Fibroblast of the aortic adventitia (primary cell): ENCODE results near the gene GLB1L. TPM values are rescaled to one million over a fixed set of nuclear protein-coding genes. Genes with fewer than 3 reads are reported as not detected.

Experiments
- DNase-seq: peaks from one replicate; pipeline ENCODE4 v3.0.0-alpha.2; 2010; ENCODE audit warnings: low read depth
- H3K4me3 ChIP-seq: 2 replicates; pipeline ENCODE4 v1.5.1; 2011; ENCODE audit warnings: low read depth, mild to moderate bottlenecking, control low read depth, low read length, moderate library complexity
- CTCF ChIP-seq: IDR thresholded peaks from 2 replicates; pipeline ENCODE4 v1.5.1; 2011; ENCODE audit warnings: mild to moderate bottlenecking, low read length, control low read depth, inconsistent platforms; ENCODE audit not compliant: insufficient read depth
- total RNA-seq: library from RNA; depleted of rRNA; stranded (reverse); fragments of >200 nt; gene quantifications from 2 replicates; pipeline ENCODE4 v1.2.3, GENCODE V29; 2012; ENCODE audit warnings: low replicate concordance

Gene GLB1L
- total RNA-seq, 1 donor, result 10.5 TPM

GRCh38 chr2:219223831-219224610 is 21.2 kb downstream of the GLB1L start:
- no peak for DNase-seq
- no peak for TF ChIP-seq CTCF
- no peak overlapping the region for H3K4me3 ChIP-seq

GRCh38 chr2:219221957-219222518 is 23.2 kb downstream of the GLB1L start:
- DNase-seq, result no peak
- no peak overlapping the region for H3K4me3 ChIP-seq
- TF ChIP-seq CTCF, result no peak

- no peak for DNase-seq
- no peak for TF ChIP-seq CTCF
- H3K4me3 ChIP-seq, result no peak overlapping the region
These were observed 24.4 kb downstream of the GLB1L start for GRCh38 chr2:219220652-219221402.

- no peak overlapping the region for H3K4me3 ChIP-seq
- DNase-seq, result no peak
- no peak for TF ChIP-seq CTCF
These were observed 25.3 kb downstream of the GLB1L start for GRCh38 chr2:219219784-219220532.

- TF ChIP-seq CTCF, result no peak
- peak; percentile 96 for DNase-seq
- H3K4me3 ChIP-seq, result peak within 1 kb of the TSS; percentile 71
These were observed 26.2 kb downstream of the GLB1L start, which contains the start of gene ABCB6 for GRCh38 chr2:219218732-219219701. Gene ABCB6, minus strand, starts transcription at chr2:219218958. Its CDS starts 285 bp downstream, at chr2:219218673.
